Esophagus (tissue), 2 donors: Measurements from ENCODE around the gene CHSY3. TPM values are rescaled to one million over a fixed set of nuclear protein-coding genes. Genes with fewer than 3 reads are reported as not detected.

ENCODE experiments used
- H3K27ac ChIP-seq, 2 donors: one replicate each; pipeline ENCODE4 v1.5.1; 2013; ENCODE audit warnings: low read depth in 2 of 2, mild to moderate bottlenecking in 2 of 2, inconsistent platforms in 1 of 2, low read length in 1 of 2, moderate library complexity in 1 of 2
- H3K27me3 ChIP-seq, 2 donors: one replicate each; pipeline ENCODE4 v1.6.1; 2013; ENCODE audit warnings: low read length in 2 of 2, control low read depth in 1 of 2, mild to moderate bottlenecking in 1 of 2; ENCODE audit not compliant: insufficient read depth in 2 of 2, control insufficient read depth in 1 of 2
- H3K36me3 ChIP-seq, 2 donors: one replicate each; pipeline ENCODE4 v1.6.1; 2013; ENCODE audit warnings: low read length in 1 of 2; ENCODE audit not compliant: control insufficient read depth in 2 of 2, insufficient read depth in 2 of 2
- H3K4me1 ChIP-seq, 2 donors: one replicate each; pipeline ENCODE4 v1.6.1; 2013; ENCODE audit warnings: low read length in 1 of 2; ENCODE audit not compliant: control insufficient read depth in 2 of 2, insufficient read depth in 2 of 2
- H3K4me3 ChIP-seq, 2 donors: one replicate each; pipeline ENCODE4 v1.5.1; 2013; ENCODE audit warnings: low read length in 2 of 2, mild to moderate bottlenecking in 2 of 2, low read depth in 1 of 2, moderate library complexity in 1 of 2
- H3K9me3 ChIP-seq, 2 donors: one replicate each; pipeline ENCODE4 v1.6.1; 2013; ENCODE audit warnings: mild to moderate bottlenecking in 2 of 2, low read depth in 1 of 2, low read length in 1 of 2, moderate library complexity in 1 of 2; ENCODE audit not compliant: control insufficient read depth in 2 of 2, insufficient read depth in 1 of 2
- WGBS, 2 donors: extraction: QIAGEN DNeasy Blood & Tissue Kit; methylation state at CpG; one replicate each; pipeline ENCODE4 v1.1.7; 2013; 5-methylcytosine and 5-hydroxymethylcytosine counted together
- polyA plus RNA-seq, 2 donors: library from polyadenylated mRNA; stranded (reverse); fragments of 200-250 nt; gene quantifications; one replicate each; pipeline ENCODE4 v1.2.3, GENCODE V29; 2013
- donor health status: healthy with polysubstance abuse.
- donor health status: Bipolar disorder and iron deficiency.

Gene CHSY3
- polyA plus RNA-seq, 2 donors, result 0.02 to 0.14 TPM

DNA sequence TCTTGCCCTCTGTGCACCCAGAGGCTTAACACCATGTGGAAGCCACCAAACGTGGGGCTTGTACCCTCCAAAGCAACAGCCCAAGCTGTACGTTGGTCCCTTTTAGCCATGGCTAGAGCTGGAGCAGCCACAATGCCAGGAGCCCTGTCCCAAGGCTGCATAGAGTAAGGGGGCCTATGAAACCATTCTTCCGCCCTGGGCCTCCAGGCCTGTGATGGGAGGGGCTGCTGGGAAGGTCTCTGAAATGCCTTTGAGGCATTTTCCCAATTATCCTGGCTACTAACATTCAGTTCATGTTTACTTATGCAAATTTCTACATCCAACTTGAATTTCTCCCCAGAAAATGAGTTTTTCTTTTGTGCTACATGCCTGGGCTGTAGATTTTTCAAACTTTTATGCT is 33.8 kb downstream of the CHSY3 start:
- 82 to 90% methylated on average over 3 of the region's 3 CpGs for WGBS, 2 donors
- no peaks in the 10 kb centered on the region for H3K36me3 ChIP-seq
- H3K27me3 ChIP-seq, result no peaks in the 10 kb centered on the region
- no peaks in the 10 kb centered on the region for H3K4me1 ChIP-seq
- H3K4me3 ChIP-seq, result no peak overlapping the region
- H3K27ac ChIP-seq, result no peak overlapping the region
- peaks cover 4% of the 10 kb centered on the region in 2 donors for H3K9me3 ChIP-seq

DNA sequence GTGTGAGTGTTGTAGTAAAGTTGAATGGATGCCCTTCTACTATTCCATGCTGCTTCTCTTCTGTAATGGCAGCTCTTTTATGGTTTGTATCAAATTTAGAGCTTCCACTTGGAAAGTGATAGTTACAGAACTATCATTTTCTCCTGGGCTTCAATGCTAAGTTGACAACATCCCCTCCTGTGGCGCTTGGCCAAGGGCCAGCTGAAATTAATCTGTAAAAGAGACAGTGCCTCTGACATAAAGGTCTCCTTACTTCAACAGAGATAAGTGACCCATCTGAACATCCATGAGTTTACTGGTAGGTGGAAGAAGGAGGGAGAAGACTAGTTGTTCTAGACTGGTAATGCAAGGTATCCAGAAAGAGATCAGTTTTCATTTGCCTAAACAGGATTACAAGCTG is 39.7 kb downstream of the CHSY3 start:
- Histone ChIP-seq H3K4me3 (no peak overlapping the region), H3K27me3 (no peaks in the 10 kb centered on the region), H3K9me3 (no peaks in the 10 kb centered on the region), H3K4me1 (no peaks in the 10 kb centered on the region), H3K27ac (no peak overlapping the region), H3K36me3 (no peaks in the 10 kb centered on the region)
- WGBS, 2 donors, result 0 to 56% methylated on average over 1 of the region's 1 CpG

DNA sequence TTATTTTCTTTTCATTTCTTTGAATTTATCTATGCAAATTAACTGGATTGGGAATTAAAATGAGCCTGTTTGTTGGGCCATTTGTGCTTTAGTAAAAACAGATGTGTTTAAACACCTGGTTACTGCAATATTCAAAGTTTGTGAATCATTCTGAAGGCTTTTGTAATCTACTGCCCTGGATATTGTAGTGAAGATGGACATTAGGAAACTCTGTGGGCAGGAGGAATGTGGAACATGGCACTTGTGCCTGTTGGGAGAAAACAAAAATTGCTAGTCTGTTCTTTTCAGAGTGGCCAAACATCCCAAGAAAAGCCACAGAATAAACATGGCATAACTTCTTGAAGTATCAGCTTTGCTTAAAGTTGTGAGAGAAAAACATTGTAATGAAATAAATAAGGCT is 40.8 kb downstream of the CHSY3 start:
- no peaks in the 10 kb centered on the region for H3K9me3 ChIP-seq
- H3K4me1 ChIP-seq, result no peaks in the 10 kb centered on the region
- no peak overlapping the region for H3K4me3 ChIP-seq
- H3K27me3 ChIP-seq, result no peaks in the 10 kb centered on the region
- H3K27ac ChIP-seq, result no peak overlapping the region
- no peaks in the 10 kb centered on the region for H3K36me3 ChIP-seq

DNA sequence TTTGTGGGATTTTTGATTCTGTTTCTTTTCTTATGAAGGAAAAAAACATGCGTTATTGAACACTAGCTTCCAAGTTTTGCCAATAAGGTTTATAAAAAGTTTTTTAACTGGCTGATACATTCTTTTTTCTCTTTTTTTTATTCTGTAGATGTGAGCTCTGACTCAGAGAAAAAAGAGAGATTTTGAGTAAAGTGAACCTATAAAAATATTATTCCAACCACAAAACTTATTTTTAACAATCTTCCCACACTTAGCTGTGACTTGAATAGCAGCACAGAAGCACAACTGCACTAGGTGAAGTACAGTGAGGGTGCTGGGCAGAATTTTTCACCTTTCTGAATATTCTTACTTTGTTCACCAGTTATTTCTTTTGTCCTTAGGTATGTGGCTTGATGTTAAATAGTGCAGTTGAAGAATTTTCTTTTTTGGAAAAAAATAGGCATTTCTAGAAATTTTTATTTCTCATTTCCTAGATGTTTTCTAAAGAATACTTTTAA is 41.6 kb downstream of the CHSY3 start:
- WGBS, 2 donors, result 85 to 89% methylated on average over 1 of the region's 1 CpG
- H3K4me1 ChIP-seq, result no peaks in the 10 kb centered on the region

DNA sequence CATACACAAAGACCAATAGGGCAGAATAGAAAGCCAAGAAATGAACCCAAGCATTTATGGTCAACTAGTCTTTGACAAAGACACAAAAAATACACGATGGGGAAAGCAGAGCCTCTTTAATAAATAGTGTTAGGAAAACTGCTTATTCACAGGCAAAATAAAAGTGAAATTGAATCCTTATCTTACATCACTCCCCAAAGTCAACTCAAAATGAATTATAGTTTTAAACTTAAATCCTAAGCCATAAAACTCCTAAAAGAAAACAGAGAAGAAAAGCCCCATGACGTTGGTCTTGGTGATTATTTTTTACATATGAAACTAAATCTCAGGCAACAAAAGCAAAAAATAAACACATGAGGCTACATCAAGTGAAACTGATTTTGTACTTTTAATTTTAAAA is 46.8 kb downstream of the CHSY3 start:
- Histone ChIP-seq H3K36me3 (no peaks in the 10 kb centered on the region), H3K27ac (no peak overlapping the region), H3K4me1 (no peaks in the 10 kb centered on the region), H3K27me3 (no peaks in the 10 kb centered on the region), H3K9me3 (no peaks in the 10 kb centered on the region), H3K4me3 (no peak overlapping the region)
- WGBS, 2 donors, result 25% methylated on average over 2 of the region's 2 CpGs

More for the DNA sequence above, 41.6 kb downstream of the CHSY3 start:
- no peaks in the 10 kb centered on the region for H3K36me3 ChIP-seq
- H3K9me3 ChIP-seq, result no peaks in the 10 kb centered on the region
- H3K27ac ChIP-seq, result no peak overlapping the region
- no peaks in the 10 kb centered on the region for H3K27me3 ChIP-seq
- H3K4me3 ChIP-seq, result no peak overlapping the region

DNA sequence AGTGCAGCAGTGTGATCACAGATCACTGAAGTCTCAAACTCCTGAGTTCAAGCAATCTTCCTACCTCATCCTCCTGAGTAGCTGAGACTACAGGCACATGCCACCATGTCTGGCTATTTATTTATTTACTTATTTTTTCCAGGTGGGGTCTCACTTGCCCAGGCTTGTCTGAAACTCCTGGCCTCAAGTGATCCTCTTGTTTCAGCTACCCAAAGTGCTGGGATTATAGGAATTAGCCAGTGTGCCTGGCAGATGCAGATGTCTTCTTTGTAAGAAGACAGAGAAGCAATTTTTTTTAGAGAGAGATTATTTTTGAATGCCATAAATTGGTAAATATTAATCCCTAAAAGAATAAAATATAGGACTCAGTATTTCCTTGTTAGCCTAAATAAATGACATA is 54.3 kb downstream of the CHSY3 start:
- Histone ChIP-seq H3K36me3 (no peaks in the 10 kb centered on the region), H3K4me3 (no peak overlapping the region), H3K4me1 (no peaks in the 10 kb centered on the region), H3K27me3 (no peaks in the 10 kb centered on the region), H3K9me3 (no peaks in the 10 kb centered on the region), H3K27ac (no peak overlapping the region)

DNA sequence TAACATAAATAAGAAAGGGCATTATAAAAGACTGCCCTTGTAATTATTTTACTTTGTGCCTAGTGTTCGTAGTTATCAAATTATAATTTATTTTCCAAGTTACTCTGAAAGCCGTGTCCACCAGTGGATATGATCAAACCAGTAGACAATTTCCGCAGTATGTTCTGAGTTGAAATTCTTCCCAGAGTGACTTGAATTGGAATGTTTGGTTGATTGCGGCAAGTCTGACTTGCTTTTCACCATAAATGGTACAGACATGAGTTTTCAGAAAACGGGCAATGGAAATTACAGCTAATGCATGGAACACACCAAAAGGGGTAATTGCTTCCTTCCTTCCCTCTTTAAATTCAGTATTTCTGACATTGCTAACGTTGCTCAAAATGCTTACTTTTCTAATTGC is 56.6 kb downstream of the CHSY3 start:
- 80 to 82% methylated on average over 6 of the region's 6 CpGs for WGBS, 2 donors
- Histone ChIP-seq H3K27ac (no peak overlapping the region), H3K9me3 (no peaks in the 10 kb centered on the region), H3K4me3 (no peak overlapping the region), H3K27me3 (no peaks in the 10 kb centered on the region), H3K4me1 (no peaks in the 10 kb centered on the region), H3K36me3 (no peaks in the 10 kb centered on the region)

DNA sequence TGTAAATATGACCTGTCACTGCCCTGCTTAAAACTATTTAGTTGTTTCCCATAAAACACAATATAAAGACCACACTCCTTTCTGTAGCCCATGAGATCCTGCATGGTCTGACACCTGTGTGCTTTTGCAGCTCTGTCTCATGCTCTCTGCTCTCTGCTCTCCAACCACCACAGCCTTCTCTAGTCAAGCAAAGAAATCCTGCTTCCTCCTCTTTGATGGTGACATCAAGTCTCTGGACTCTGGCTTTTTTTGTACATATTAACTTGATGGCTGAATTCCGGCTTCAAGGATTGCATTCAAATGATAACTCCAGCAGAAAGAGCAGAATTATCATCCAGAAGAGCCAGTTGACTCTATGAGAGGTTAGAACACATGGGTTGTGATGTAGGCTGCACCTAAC is 58.2 kb downstream of the CHSY3 start:
- 75 to 84% methylated on average over 1 of the region's 1 CpG for WGBS, 2 donors
- Histone ChIP-seq H3K9me3 (no peaks in the 10 kb centered on the region), H3K36me3 (no peaks in the 10 kb centered on the region), H3K4me1 (no peaks in the 10 kb centered on the region), H3K27ac (no peak overlapping the region), H3K27me3 (no peaks in the 10 kb centered on the region), H3K4me3 (no peak overlapping the region)

DNA sequence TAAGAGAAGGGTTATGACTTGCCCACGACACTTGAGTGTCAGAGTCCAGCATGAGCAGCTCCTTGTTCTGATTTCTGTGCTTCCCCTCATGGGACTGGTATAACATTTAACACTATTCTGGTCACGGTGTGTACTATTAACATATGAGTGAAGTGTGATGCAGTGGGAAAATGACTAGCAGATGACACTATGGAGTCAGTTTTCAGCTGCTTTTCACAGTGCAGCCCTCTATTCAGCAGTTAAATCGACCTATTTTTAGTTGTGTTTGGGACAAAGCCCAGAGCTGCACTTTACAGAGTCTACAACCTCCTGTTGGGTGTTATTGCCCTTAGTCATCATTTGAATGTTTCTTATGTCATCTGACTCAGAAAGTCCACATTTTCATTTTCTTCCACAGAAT is 59.1 kb downstream of the CHSY3 start:
- H3K4me3 ChIP-seq, result no peak overlapping the region
- no peaks in the 10 kb centered on the region for H3K9me3 ChIP-seq
- 58% methylated on average over 3 of the region's 3 CpGs for WGBS, 2 donors
- H3K27me3 ChIP-seq, result no peaks in the 10 kb centered on the region
- H3K4me1 ChIP-seq, result no peaks in the 10 kb centered on the region
- no peaks in the 10 kb centered on the region for H3K36me3 ChIP-seq
- no peak overlapping the region for H3K27ac ChIP-seq

DNA sequence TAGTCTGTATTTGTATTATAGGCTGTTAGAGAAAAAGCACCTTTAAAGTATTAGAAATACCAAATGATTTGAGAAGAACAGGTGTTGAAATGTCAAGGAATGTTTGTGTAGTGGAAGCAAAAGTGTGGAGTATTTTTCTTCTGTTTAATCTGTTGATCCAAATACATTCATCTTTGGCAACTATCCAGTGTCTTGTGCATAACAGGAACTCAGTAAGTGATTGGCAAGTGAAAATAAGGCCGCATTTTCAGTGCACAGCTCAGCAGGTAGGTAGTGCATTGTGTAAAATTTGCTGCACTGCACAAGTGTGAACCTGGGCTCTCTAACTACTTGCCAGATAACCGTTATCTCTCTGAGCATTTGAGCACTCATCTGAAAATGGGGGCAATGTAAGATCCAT is 61.8 kb downstream of the CHSY3 start:
- Histone ChIP-seq H3K36me3 (no peaks in the 10 kb centered on the region), H3K4me3 (no peak overlapping the region), H3K9me3 (no peaks in the 10 kb centered on the region), H3K4me1 (no peaks in the 10 kb centered on the region), H3K27me3 (no peaks in the 10 kb centered on the region), H3K27ac (no peak overlapping the region)
- WGBS, 2 donors, result 69 to 71% methylated on average over 2 of the region's 2 CpGs
